Astrocyte of the spinal cord (primary cell): Measurements from ENCODE around the gene CHIT1.
"Not testable (repeated sequence)": the region's sequence is repeated elsewhere in the genome, so short reads cannot be mapped to it uniquely, and the experiment has no call there.

Experiments
- DNase-seq: peaks from one replicate; pipeline ENCODE4 v3.0.0; 2011; ENCODE audit warnings: low read depth, low spot score
- H3K4me3 ChIP-seq: 2 replicates; pipeline ENCODE4 v1.5.1; 2011; ENCODE audit warnings: low read depth, mild to moderate bottlenecking, low read length, moderate library complexity
- CTCF ChIP-seq: IDR thresholded peaks from 2 replicates; pipeline ENCODE4 v1.5.1; 2012; ENCODE audit warnings: low read depth, mild to moderate bottlenecking, low read length, inconsistent platforms
- in situ Hi-C: cut with HindIII; loops from 2 replicates; pipeline ENCODE4 v1.10.0; 2017; ENCODE audit warnings: low sequenced_read_pairs

Gene CHIT1

GRCh38 chr1:203271018-203271743, 41.7 kb upstream of the CHIT1 start:
- no peak for TF ChIP-seq CTCF
- DNase-seq = peak; percentile 60
- H3K4me3 ChIP-seq = no peak overlapping the region
- in situ Hi-C loops = no loop called here

GRCh38 chr1:203270448-203270847, 41.0 kb upstream of the CHIT1 start:
- in situ Hi-C loops = no loop called here
- no peak for TF ChIP-seq CTCF
- DNase-seq = no peak
- H3K4me3 ChIP-seq = no peak overlapping the region

- no peak for TF ChIP-seq CTCF
- H3K4me3 ChIP-seq = no peak overlapping the region
- in situ Hi-C loops = no loop called here
- DNase-seq = no peak
Measured at GRCh38 chr1:203269654-203270020, 40.2 kb upstream of the CHIT1 start.

GRCh38 chr1:203268901-203269653, 39.6 kb upstream of the CHIT1 start:
- TF ChIP-seq CTCF = peak; percentile 91
- peak; percentile 67 for DNase-seq
- in situ Hi-C loops = no loop called here
- H3K4me3 ChIP-seq = no peak overlapping the region

GRCh38 chr1:203267912-203268311, 38.4 kb upstream of the CHIT1 start:
- TF ChIP-seq CTCF = no peak
- in situ Hi-C loops = no loop called here
- DNase-seq = no peak
- H3K4me3 ChIP-seq = peak overlapping the region; percentile 55

- in situ Hi-C loops = no loop called here
- H3K4me3 ChIP-seq = peak overlapping the region; percentile 55
- peak; percentile 91 for TF ChIP-seq CTCF
- DNase-seq = peak; percentile 89
Measured at GRCh38 chr1:203267347-203267846, 37.9 kb upstream of the CHIT1 start.

- in situ Hi-C loops, DNase-seq, H3K4me3 ChIP-seq: not testable (repeated sequence)
Measured at GRCh38 chr1:203266140-203266539, 36.7 kb upstream of the CHIT1 start.
